Iris pigment epithelial cell (primary cell): ENCODE data around the gene TRIM41.
A peak's percentile ranks its signal among the peaks of the same experiment; 100 is the strongest.

Source experiments
- DNase-seq: peaks from one replicate; pipeline ENCODE4 v3.0.0-alpha.2; 2011; ENCODE audit warnings: low read depth

TRIM41 gene

GRCh38 chr5:181233088-181233800 is 10.2 kb downstream of the TRIM41 start:
- no peak for DNase-seq

GRCh38 chr5:181233801-181234454 is 10.8 kb downstream of the TRIM41 start:
- no peak for DNase-seq

GRCh38 chr5:181234455-181235306 is 11.6 kb downstream of the TRIM41 start:
- no peak for DNase-seq

- no peak for DNase-seq
Measured at GRCh38 chr5:181235323-181235688, 12.2 kb downstream of the TRIM41 start.

DNA sequence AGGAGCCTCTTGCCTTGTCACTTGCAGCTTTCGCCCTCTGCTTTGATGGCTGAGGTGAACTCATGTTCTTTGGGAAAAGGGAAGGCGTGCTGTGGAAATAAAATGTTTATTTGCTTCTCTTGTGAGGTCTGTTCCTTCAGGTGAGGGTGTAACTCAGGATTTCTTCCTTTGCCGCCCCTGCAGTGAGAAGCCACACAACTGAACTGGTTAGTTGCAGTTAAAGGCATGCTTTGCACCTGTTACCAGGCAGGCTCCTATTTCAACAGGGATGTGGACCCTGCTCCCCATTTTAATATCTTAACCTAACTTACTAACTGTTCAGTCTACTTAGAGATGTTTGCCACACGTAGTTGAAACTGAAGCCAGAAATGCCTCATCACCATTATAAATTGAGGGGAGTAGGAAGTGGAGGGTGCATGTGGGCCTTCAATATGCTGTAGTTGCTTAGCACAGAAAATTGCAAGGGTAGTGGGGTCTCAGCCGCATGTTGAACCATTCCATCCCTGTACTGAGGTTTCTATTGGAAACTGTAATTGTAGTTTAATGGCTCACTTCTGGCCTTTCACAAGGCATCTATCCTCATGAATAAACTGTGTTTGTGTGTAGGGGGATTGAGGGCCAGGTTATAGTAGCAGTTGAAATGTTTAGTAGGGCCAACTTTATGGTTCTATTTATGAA is 12.7 kb downstream of the TRIM41 start:
- DNase-seq, result no peak

DNA sequence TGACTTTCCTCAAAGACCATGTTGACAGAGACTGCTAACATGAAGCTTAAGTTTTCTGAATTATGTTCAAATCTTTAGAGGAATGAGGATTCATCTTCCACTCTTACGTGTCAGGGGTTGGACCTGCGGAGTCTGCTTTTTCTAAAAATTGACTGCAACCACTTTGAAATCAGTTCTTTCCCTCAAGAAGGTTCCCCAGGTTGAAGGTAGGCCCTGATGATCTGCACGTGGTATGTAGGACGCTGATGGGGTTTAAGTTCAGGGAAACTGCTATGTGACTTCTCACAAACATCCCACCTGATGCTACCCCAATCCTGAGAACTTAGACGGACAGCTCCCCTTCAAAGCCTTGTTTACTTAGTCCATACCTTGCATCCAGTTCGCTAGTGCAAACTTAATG is 13.4 kb downstream of the TRIM41 start:
- no peak for DNase-seq

- no peak for DNase-seq
Measured at GRCh38 chr5:181236954-181237641, 14.0 kb downstream of the TRIM41 start.

DNA sequence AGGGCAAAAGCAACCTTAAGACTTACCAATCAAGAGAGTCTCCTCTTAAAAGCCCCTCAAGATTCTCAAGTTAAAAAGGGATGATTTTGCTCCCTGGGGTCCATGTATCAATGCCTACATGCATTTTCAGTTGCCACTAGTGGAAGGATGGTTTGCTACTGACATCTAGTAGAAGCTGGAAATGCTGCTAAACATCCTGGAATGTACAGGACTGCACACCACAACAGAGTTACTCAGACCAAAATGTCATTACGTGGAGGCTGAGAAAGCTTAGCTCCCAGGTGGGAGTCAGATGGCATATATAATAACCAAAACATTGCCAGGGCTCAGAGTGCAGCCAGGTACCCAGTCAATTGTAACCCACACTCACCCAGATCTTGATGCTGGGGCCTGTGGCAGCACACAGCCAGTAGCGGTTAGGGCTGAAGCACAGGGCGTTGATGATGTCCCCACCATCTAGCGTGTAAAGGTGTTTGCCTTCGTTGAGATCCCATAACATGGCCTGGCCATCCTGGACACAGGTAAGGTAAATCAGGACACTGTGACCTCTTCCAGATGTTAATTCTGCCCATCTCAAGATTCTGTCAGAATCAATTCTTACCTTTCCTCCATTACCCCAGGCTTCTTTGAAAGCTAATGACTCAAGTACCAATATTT is 14.8 kb downstream of the TRIM41 start:
- DNase-seq, result no peak

GRCh38 chr5:181239062-181239663 is 16.1 kb downstream of the TRIM41 start:
- no peak for DNase-seq

DNA sequence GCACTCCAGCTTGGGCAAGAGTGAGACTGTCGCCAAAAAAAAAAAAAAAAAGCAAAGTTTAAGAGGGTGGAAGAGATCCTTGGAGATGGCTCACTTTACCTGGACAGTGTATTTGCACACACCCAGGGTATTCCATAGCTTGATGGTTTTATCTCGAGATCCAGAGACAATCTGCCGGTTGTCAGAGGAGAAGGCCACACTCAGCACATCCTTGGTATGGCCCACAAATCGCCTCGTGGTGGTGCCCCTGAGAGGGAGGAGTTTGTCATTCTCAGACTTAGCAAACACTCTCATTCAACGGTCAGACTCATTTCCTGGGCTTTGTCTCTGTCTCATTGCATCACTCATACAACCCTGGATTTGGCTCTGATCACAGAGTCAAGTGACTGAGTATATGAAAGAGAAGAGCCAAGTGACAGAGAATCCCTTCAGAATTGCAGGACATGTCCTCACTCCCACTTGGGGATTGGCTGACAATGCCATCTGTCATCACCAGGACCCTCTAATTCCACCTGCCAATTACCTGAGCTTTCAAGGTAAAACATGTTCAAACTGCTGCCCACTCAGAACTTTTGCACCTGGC is 18.4 kb downstream of the TRIM41 start:
- DNase-seq, result peak; percentile 95

GRCh38 chr5:181242031-181242451 is 19.0 kb downstream of the TRIM41 start:
- DNase-seq, result no peak

DNA sequence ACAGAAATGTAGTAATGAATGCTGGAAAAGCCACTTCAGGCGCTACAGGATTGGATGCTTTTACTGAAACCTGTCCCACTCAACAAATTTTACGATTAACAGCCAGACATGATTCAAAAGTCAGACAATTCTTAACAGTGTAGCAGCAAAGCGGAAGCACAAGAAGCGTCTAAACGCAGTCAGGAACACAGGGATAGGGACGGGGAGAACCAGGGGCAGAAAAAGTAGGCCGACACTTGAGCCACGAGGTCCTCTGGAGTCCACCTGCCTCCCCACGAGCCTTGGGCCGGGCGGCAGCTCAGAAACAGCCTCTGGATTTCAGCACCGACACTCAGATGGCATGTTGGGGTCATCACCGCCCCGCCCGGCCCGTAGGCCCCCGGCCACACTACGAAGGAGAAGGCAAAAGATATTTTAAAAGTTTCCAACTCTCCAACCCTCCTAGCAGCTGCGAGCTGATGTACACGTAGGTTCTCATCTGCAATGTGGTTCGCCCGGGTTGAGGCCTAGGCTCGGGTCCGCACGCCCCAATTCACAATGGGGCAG is 20.0 kb downstream of the TRIM41 start:
- peak; percentile 36 for DNase-seq

- peak; percentile 89 for DNase-seq
Measured at GRCh38 chr5:181243564-181244343, 20.7 kb downstream of the TRIM41 start, which contains the start of gene RACK1. Gene RACK1 (minus strand): TSS chr5:181243906. CDS start chr5:181243800, 106 bp downstream.

DNA sequence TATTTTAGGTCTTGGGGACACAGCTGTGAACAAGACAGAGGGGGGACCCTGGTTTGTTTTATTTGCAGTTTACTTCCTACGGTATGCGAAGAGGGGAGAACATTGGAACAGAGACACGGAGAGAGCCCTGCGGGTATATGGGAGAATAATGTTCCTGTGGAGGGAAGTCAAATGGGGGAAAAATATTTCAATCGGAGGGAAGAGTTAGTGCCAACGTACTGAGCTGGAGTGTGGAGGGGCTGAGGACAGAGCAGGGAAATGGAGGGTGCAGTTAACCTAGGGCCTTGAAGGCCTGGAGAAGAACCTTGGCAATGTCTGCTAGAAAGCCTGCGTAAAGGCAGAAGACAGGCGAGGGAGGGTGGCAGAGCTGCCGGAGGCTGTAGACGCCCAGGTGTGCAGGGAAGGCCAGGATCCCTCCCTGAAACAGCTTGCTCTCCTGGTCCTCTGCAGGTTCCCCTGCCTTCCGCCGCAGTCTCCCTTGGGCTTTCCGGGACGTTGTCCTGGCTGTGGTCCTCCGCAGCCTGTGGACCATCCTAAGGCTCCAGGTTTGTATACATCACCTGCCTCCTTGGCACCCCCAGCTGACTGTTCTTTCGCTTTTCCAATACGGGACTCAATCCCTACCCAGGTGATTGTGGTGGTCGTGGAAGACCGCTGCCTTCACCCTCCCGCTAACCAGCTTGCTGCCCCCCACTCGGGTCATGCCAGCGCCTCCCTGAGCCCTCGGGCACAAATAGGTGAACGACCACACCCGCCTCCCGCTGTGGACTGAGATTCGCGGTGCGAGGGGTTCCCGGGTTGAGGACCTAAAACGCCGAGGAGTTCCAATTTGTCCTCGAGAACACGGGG is 22.6 kb downstream of the TRIM41 start:
- DNase-seq, result no peak

DNA sequence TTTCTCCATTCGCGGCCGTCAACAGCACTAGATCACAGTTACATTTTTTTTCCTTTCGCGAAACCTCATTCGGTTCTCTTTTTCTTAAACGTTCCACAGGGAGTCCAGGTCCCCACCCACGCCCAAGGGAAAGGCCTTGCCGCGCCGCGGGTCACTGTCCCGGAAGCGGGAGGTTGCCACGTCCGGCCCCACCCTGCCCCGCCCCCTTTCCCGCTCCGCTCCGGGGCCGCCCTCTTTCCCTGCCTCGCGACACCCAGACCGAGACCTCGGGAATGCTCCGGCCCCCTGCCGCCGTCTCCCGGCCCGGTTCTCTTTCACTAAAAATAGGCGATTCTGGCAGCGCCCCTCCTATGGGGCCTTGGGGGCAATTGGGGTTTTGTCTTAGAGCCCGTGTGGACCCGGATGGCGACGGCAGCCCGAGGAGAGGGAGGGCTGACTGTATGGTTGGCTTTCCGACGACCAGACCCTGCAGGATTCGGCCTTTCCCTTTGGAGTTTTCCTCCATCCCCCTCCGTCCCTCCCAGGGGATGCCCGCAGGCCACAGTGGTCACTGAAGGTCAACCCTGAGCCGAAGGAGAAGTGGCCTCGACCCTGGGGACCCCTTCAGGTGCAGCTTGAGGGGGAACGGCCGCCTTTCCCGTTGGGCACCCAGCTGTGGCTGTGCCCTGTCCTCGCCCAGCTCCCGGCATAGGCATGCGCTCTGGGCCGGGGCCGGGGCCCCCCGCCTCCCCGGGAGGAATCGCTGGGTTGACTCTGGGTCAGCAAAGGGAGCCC is 23.4 kb downstream of the TRIM41 start:
- DNase-seq, result peak; percentile 81

DNA sequence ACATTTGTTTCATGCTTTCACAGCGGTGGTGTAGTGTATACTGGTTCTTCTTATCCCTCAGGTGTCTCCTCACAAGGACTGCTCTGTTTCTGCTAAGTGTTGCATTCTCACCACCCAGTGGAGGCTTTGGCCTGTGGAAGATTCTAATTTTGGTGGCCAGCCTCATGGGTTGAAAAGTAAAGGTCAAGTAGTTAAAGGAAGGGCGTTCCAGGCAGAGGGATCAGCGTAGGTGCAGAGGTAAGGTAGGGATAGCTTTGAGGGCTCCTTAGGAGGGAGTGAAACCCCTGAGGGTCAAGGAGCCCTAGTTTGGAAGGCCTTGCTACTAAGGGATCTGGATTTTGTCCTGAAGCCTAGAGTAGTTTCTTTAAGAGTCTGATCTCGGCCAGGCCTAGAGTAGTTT is 25.2 kb downstream of the TRIM41 start:
- DNase-seq, result no peak

DNA sequence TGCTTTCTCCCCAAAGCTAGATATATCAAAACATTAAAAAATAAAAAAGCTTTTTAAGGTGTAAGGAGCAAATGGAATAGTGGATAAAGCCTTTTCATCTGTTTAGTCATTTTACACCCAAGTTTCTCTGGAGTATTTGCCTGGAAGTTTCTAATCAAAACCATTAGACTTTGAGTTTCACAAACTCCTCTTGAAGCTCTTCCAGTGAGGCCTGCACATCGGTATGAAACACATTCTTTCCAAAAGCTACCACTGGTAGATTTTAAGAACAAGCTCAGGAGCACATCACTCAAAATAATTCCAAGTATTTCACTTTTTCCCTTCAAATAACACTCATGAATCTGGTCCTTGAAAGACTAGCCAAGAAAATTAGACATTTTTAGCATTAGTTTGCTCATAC is 32.2 kb downstream of the TRIM41 start:
- no peak for DNase-seq
